Measurements from ENCODE around the gene NOSTRIN. TPM values are rescaled to one million over a fixed set of nuclear protein-coding genes. Genes with fewer than 3 reads are reported as not detected.

NOSTRIN gene
- total RNA-seq, 6 experiments from 2014 or later = 3.6 to 20.9 (median 9.0) TPM

DNA sequence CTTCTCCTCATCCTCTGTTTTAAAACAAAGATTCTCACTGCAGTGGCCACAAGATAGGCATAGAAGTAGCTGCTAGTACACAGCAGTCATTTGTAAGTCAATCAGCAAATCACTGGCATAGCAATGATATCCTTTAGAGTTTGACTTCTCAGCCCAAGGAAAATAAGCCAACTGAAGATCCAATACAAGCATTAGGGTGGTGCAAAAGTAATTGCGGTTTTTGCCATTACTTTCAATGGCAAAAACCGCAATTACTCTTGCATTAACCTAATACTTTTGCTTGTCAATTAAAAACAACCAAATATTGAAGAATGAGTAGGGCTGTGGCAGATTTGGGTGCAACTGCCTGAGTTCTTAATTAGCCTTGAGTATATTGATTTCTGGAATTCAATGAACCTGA is 101.5 kb downstream of the NOSTRIN start:
- H3K9me3 ChIP-seq = no peaks in the 10 kb centered on the region
- H3K4me1 ChIP-seq = no peaks in the 10 kb centered on the region
- H3K36me3 ChIP-seq = no peaks in the 10 kb centered on the region
- ATAC-seq (no peak), DNase-seq (no peak)
- no peak overlapping the region for H3K27ac ChIP-seq
- TF ChIP-seq CTCF (IDR thresholded peaks at IDR 0.05) = no peak
- no peak for TF ChIP-seq POLR2A (IDR thresholded peaks at IDR 0.05)
- intact Hi-C loops (cut with DNase I) = no loop called here
- WGBS (ENCODE audit: insufficient coverage, low coverage, low lambda C conversion rate, missing lambda C conversion rate) = 85% methylated on average over 2 of the region's 2 CpGs
- H3K27me3 ChIP-seq = no peaks in the 10 kb centered on the region
- no peak overlapping the region for H3K4me3 ChIP-seq

- WGBS (ENCODE audit: insufficient coverage, low coverage, low lambda C conversion rate, missing lambda C conversion rate) = 78% methylated on average over 3 of the region's 3 CpGs
- no peaks in the 10 kb centered on the region for H3K4me1 ChIP-seq
- no peak overlapping the region for H3K27ac ChIP-seq
- no peaks in the 10 kb centered on the region for H3K36me3 ChIP-seq
- DNase-seq = no peak
- no peaks in the 10 kb centered on the region for H3K9me3 ChIP-seq
- intact Hi-C loops (cut with DNase I) = no loop called here
- ATAC-seq = no peak
- H3K27me3 ChIP-seq = no peaks in the 10 kb centered on the region
- TF ChIP-seq POLR2A (IDR thresholded peaks at IDR 0.05) (no peak), CTCF (IDR thresholded peaks at IDR 0.05) (no peak)
- H3K4me3 ChIP-seq = no peak overlapping the region
Measured at GRCh38 chr2:168904358-168904757, 101.9 kb downstream of the NOSTRIN start.

DNA sequence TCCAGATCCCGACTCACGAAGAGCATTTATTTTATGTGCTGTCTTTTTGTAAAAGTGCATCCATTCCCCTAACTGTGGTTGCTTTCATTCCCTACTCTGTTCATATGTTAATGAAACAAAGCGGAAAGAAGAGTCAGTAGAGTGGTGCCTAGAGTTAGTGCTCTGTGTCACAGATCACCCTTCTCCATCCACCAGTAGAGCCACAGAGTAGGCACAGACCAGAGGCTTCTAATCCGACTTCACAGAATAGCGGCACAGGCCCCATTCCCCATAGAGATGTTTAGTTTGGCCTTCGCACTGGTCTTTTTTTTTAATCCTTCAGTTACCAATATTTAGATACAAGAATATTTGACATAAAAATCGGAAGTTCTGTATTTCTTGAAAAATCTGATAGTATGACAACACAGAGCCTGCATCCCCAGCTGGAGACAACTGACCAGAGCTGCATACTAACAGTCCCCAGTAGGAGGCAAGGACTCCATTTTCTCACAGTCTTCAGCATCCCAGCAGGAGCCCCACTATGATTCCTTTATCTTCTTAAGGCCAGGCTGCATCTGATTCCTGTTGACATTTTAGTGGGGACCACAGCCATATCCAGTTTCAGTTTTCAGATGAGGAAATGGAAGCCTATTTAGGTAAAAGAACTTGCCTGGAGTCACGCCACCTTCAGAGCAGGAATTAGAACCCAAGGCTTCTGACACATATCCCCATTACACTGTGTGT is 105.7 kb downstream of the NOSTRIN start:
- no peak for DNase-seq
- WGBS (ENCODE audit: insufficient coverage, low coverage, low lambda C conversion rate, missing lambda C conversion rate) = 94% methylated on average over 7 of the region's 8 CpGs

GRCh38 chr2:168910330-168910729 is 107.9 kb downstream of the NOSTRIN start:
- ATAC-seq (no peak), DNase-seq (no peak)
- no peaks in the 10 kb centered on the region for H3K36me3 ChIP-seq
- H3K27me3 ChIP-seq = no peaks in the 10 kb centered on the region
- H3K4me1 ChIP-seq = peaks cover 0 to 9% (median 4%) of the 10 kb centered on the region in 4 donors
- no peak overlapping the region for H3K4me3 ChIP-seq
- intact Hi-C loops (cut with DNase I) = loop anchor here in 1 of 2 donors (10.0 kb wide), 1 partner anchor 136 kb away; no protein-coding TSS in a partner anchor
- WGBS (ENCODE audit: insufficient coverage, low coverage, low lambda C conversion rate, missing lambda C conversion rate) = 57% methylated on average over 5 of the region's 5 CpGs
- H3K9me3 ChIP-seq = no peaks in the 10 kb centered on the region
- no peak overlapping the region for H3K27ac ChIP-seq
- no peak for TF ChIP-seq CTCF (IDR thresholded peaks at IDR 0.05)
- TF ChIP-seq POLR2A (IDR thresholded peaks at IDR 0.05) = no peak

More for the DNA sequence above, 105.7 kb downstream of the NOSTRIN start:
- Histone ChIP-seq H3K27me3 (no peaks in the 10 kb centered on the region), H3K36me3 (no peaks in the 10 kb centered on the region), H3K4me1 (peaks cover 0 to 7% (median 2%) of the 10 kb centered on the region in 4 donors), H3K27ac (no peak overlapping the region), H3K9me3 (no peaks in the 10 kb centered on the region), H3K4me3 (no peak overlapping the region)
- TF ChIP-seq CTCF (IDR thresholded peaks at IDR 0.05) (no peak), POLR2A (IDR thresholded peaks at IDR 0.05) (no peak)
- intact Hi-C loops (cut with DNase I) = no loop called here
- no peak for ATAC-seq
